Measurements from ENCODE around the gene CC2D2B. TPM values are rescaled to one million over a fixed set of nuclear protein-coding genes. Genes with fewer than 3 reads are reported as not detected.

Gene CC2D2B
- total RNA-seq, 8 experiments from 2014 or later = 0.38 to 1.9 (median 0.95) TPM

DNA sequence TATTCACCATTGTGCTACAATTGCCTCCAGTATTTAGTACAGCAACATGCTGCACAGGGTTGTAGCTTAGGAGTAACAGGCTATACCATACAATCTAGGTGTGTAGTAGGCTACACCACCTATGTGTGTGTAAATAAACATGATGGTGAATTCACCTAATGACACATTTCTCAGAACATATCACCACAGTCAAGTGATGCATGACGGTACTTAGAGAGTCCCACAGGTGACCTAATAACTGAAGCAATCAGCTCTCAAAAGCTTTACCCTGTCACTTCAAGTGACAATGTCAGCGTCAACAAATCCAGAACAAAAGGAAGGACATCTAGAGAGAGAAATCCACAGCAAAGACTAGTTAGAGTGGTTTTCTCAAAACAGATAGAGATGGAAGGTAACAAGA, 174.4 kb downstream of the CC2D2B start:
- Histone ChIP-seq H3K27ac (no peak overlapping the region), H3K4me3 (no peak overlapping the region), H3K4me1 (replicated peaks in 1 of 2) (no peaks in the 10 kb centered on the region)
- WGBS, 10 experiments = 84 to 100% (median 96%) methylated on average over 1 to 2 of the region's 2 CpGs; no CpG with 5 or more reads in 2 of the 10 experiments
- in situ Hi-C loops (cut with MboI; ENCODE audit: low pct_unique_long_range_greater_than_20kb in 2 of 9, low sequenced_read_pairs in 9 of 9, unreplicated experiment in 9 of 9) = no loop called here
- ATAC-seq (replicated peaks in 6 of 8) = no peak

Other genes starting within 250 kb of the CC2D2B start
- gene TCTN3, start 214.0 kb upstream of the CC2D2B start, total RNA-seq = 10 to 100 TPM; 21.9 to 62.4 (median 30.4) TPM
- gene ENTPD1, start 151.8 kb upstream of the CC2D2B start, total RNA-seq = 10 to 100 TPM in 1 of 8 experiments, 1 to 10 TPM in 7; 1.4 to 26.7 (median 3.7) TPM
- 10 to 100 TPM in 7 of 8 experiments, 1 to 10 TPM in 1; 4.1 to 42.3 (median 15.1) TPM for gene CCNJ, start 135.6 kb downstream of the CC2D2B start, total RNA-seq
- gene ZNF518A, start 222.3 kb downstream of the CC2D2B start, total RNA-seq = 10 to 100 TPM; 15.1 to 36.7 (median 26.0) TPM

Data from motor neuron (in vitro differentiated cells).